SU-DHL-6 (cell line): Measurements from ENCODE around the gene ADPRHL1.

Source experiments
- H2AFZ ChIP-seq: fragments of 200-600 bp; sonication (generic); 2 replicates; pipeline ENCODE4 v1.6.1; 2014; ENCODE audit warnings: low read depth, mild to moderate bottlenecking, moderate library complexity, mixed read lengths, antibody characterized with exemption, low read length; ENCODE audit not compliant: severe bottlenecking
- H3F3A ChIP-seq: fragments of 200-600 bp; shearing (Covaris generic); 2 replicates; pipeline ENCODE4 v1.6.0; 2016; ENCODE audit warnings: antibody characterized with exemption, mild to moderate bottlenecking; ENCODE audit not compliant: insufficient read depth
- H3K27ac ChIP-seq: fragments of 200-600 bp; sonication (generic); 2 replicates; pipeline ENCODE4 v1.5.1; 2016; ENCODE audit warnings: low read depth, mild to moderate bottlenecking, low read length, moderate library complexity, mixed read lengths
- H3K27me3 ChIP-seq: fragments of 200-600 bp; sonication (generic), shearing (Covaris generic); 2 replicates; pipeline ENCODE4 v1.6.0; 2014; ENCODE audit warnings: mild to moderate bottlenecking, low read length
- H3K36me3 ChIP-seq: fragments of 200-600 bp; sonication (generic); 2 replicates; pipeline ENCODE4 v1.6.1; 2014; ENCODE audit warnings: mild to moderate bottlenecking, low read length, mixed read lengths
- H3K4me2 ChIP-seq: fragments of 300-600, 200-600 bp; shearing (Covaris generic), sonication (generic); 2 replicates; pipeline ENCODE4 v1.6.0; 2014; ENCODE audit warnings: low read length, low read depth, mild to moderate bottlenecking; ENCODE audit not compliant: poor library complexity, severe bottlenecking
- H3K4me3 ChIP-seq: fragments of 200-600 bp; sonication (generic); 2 replicates; pipeline ENCODE4 v1.5.1; 2014; ENCODE audit warnings: antibody characterized with exemption, low read length, mild to moderate bottlenecking, mixed read lengths; ENCODE audit not compliant: insufficient read depth, poor library complexity, severe bottlenecking
- H3K79me2 ChIP-seq: fragments of 200-600 bp; sonication (generic); 2 replicates; pipeline ENCODE4 v1.6.1; 2014; ENCODE audit warnings: mild to moderate bottlenecking, low read length, moderate library complexity; ENCODE audit not compliant: insufficient read depth
- H3K9ac ChIP-seq: fragments of 200-600 bp; sonication (generic); 2 replicates; pipeline ENCODE4 v1.7.0; 2014; ENCODE audit warnings: mild to moderate bottlenecking, low read length
- H3K9me2 ChIP-seq: fragments of 200-600 bp; sonication (generic); replicated peaks from 2 replicates; pipeline ENCODE4 v1.6.1; 2014; ENCODE audit warnings: low read length; ENCODE audit not compliant: insufficient read depth
- H3K9me3 ChIP-seq: fragments of 200-600 bp; sonication (generic); 2 replicates; pipeline ENCODE4 v1.6.1; 2014; ENCODE audit warnings: low read length, mixed read lengths; ENCODE audit not compliant: insufficient read depth
- H4K20me1 ChIP-seq: fragments of 200-600 bp; sonication (generic); 2 replicates; pipeline ENCODE4 v1.6.1; 2014; ENCODE audit warnings: low read depth, mild to moderate bottlenecking, antibody characterized with exemption, low read length, moderate library complexity, mixed read lengths
- CTCF ChIP-seq: fragments of 200-600 bp; sonication (generic); IDR thresholded peaks from one replicate; pipeline ENCODE4 v1.5.1; 2017; ENCODE audit warnings: antibody characterized with exemption, mild to moderate bottlenecking, low read length, moderate library complexity; ENCODE audit not compliant: insufficient read depth, poor library complexity, severe bottlenecking
- EZH2phosphoT487 ChIP-seq: fragments of 200-600 bp; sonication (generic), shearing (Covaris generic); conservative IDR thresholded peaks from 2 replicates; pipeline ENCODE4 v1.6.1; 2018; ENCODE audit warnings: mild to moderate bottlenecking, antibody characterized with exemption, low read length, moderate library complexity, mixed read lengths

ADPRHL1 gene

DNA sequence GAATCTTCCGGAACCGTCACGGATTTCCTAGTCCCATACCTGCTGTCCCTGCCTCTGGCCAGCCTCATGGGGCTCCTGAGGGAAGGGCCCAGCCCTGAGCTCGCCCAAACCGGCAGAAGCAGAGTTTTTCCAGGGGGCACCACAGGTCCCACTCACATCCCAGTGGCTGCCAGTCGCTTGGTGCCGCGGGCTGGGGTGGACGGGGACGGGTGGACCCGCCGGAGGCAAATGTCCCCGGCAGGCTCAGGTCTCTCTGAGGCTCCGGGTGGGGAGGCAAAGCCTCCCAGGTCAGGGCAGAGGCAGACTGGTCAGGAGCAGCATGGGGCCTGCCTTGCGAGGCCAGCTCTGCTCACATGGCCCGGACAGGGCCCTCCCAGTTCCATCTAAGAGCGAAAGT lies 24.8 kb downstream of the ADPRHL1 start:
- Histone ChIP-seq H3K27ac (no peak overlapping the region), H3K4me3 (no peak overlapping the region), H3K27me3 (no peaks in the 10 kb centered on the region), H4K20me1 (no peaks in the 10 kb centered on the region), H3K4me2 (no peak overlapping the region), H3K9ac (no peak overlapping the region), H3K36me3 (no peaks in the 10 kb centered on the region), H3K9me3 (no peaks in the 10 kb centered on the region), H3F3A (no peaks in the 10 kb centered on the region), H2AFZ (no peak overlapping the region), H3K79me2 (no peaks in the 10 kb centered on the region), H3K9me2 (no peaks in the 10 kb centered on the region)
- no peak for TF ChIP-seq CTCF
- TF ChIP-seq EZH2phosphoT487: no peak

- Histone ChIP-seq H3K4me2 (no peak overlapping the region), H2AFZ (no peak overlapping the region), H3F3A (no peaks in the 10 kb centered on the region), H3K36me3 (no peaks in the 10 kb centered on the region), H3K27me3 (no peaks in the 10 kb centered on the region), H3K4me3 (no peak overlapping the region), H3K9ac (no peak overlapping the region), H4K20me1 (no peaks in the 10 kb centered on the region), H3K9me2 (no peaks in the 10 kb centered on the region), H3K79me2 (no peaks in the 10 kb centered on the region), H3K9me3 (no peaks in the 10 kb centered on the region), H3K27ac (no peak overlapping the region)
- no peak for TF ChIP-seq EZH2phosphoT487
- TF ChIP-seq CTCF: no peak
These were observed 25.5 kb downstream of the ADPRHL1 start for GRCh38 chr13:113427562-113428468.

- no peaks in the 10 kb centered on the region for H3K9me2 ChIP-seq
- TF ChIP-seq CTCF (no peak), EZH2phosphoT487 (no peak)
- no peaks in the 10 kb centered on the region for H4K20me1 ChIP-seq
- no peaks in the 10 kb centered on the region for H3K27me3 ChIP-seq
- H3K9me3 ChIP-seq: no peaks in the 10 kb centered on the region
- no peaks in the 10 kb centered on the region for H3F3A ChIP-seq
- no peak overlapping the region for H2AFZ ChIP-seq
- H3K79me2 ChIP-seq: no peaks in the 10 kb centered on the region
- no peaks in the 10 kb centered on the region for H3K36me3 ChIP-seq
- H3K27ac ChIP-seq: no peak overlapping the region
- H3K9ac ChIP-seq: no peak overlapping the region
- H3K4me2 ChIP-seq: no peak overlapping the region
- H3K4me3 ChIP-seq: no peak overlapping the region
These were observed 26.7 kb downstream of the ADPRHL1 start for GRCh38 chr13:113426591-113426986.
